HG03175 (cell line): ENCODE measurements around the gene TDRD10.
"Not testable (repeated sequence)": the region's sequence is repeated elsewhere in the genome, so short reads cannot be mapped to it uniquely, and the experiment has no call there.

Source experiments
- ATAC-seq: cut with Tn5 transposase; IDR thresholded peaks from one replicate; pipeline ENCODE4 v1.9.1; 2021; ENCODE audit warnings: mild to moderate bottlenecking, moderate library complexity; ENCODE audit not compliant: unreplicated experiment

The TDRD10 gene

DNA sequence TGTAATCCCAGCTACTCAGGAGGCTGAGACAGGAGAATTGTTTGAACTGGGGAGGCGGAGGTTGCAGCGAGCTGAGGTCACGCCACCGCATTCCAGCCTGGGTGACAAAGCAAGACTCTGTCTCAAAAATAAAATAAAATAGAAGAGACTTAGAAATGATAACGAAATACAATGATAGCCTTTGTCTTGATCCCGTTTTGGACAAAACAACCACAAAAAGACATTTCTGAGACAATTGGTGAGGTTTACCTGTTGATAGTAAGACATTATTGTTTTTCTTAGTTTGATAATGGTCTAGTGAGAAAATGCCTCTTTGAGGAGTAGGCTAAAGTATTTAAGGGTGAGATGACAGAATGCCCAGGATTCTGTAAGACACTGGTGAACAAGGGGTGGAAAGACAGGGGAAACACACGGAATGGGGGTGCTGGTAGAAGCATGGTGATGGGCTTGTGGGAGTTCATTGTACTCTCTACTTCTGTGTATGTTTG is 12.1 kb downstream of the TDRD10 start:
- ATAC-seq: no peak

DNA sequence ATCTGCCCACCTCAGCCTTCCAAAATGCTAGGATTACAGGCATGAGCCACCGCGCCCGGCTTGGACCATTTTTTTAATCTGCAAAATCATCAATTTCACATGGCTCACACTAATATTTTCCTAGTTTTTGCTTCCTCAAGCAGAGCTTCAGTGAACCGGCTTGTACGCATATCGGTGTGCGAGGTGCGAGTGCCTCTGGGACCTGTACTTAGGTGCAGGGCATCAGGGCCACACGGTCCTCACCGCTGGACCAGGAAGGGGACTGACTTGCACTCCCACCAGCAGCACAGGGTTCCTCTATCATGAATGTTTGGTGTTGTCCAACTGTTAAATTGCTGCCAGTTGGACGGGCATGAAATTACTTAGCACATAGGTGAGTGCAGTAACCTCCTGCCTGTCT is 15.6 kb downstream of the TDRD10 start:
- ATAC-seq: no peak

DNA sequence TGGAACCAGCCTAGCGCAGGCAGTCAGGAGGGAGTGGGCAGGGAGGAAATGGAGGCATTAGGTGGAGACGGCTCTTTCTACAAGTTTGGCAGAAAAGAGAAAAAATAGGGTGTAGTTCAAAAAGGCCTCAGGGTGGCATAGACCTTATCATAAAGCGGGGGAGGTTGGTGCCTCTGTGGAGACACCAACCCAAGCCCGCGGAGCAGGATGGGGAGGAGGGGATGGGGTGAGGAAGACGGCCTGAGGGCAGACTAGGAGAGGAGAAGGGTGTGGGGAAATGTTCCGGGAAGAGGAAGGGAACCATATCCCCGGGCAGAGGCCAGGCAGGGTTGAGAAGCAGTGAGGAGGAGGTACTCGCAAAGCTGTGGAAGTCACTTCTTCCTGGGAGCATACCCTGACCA is 17.6 kb downstream of the TDRD10 start:
- no peak for ATAC-seq

DNA sequence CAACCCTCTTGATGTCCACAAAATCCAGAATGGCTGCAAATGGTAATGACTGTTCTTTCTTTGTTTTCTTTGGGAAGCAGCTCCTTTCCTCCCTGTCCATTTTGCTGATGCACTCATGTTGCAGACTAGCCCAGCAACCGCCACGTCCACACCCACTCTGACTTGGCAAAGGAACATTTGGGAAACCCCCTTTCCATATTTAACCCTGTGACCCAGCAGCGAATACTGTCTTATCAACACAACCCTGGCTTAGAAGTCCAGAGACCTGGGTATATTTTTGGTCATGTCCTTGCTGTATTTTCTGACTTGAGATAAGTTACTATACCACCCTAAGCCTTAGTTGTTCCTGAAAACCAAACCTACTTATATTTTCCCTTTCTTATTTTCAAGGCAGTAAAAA is 18.3 kb downstream of the TDRD10 start:
- no peak for ATAC-seq

DNA sequence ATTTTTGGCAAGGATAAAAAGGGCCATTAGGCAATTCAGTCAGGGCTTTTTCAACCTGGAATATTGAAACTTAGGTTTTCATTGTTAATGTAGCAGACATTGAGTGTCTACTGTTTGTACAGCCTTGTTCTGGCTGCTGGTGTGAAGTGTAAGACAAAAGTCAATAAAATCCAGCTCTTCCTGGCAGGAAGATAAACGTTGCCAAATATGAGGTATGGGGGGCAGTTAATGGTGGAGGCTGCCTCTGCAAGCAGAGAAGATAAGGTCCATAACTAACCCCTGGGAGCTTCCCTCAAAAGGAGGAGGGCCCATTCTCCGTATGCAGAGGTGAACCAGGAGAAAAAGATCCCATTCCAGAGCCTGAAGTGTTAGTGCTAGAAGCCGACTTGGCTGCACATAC is 19.7 kb downstream of the TDRD10 start:
- ATAC-seq: no peak

DNA sequence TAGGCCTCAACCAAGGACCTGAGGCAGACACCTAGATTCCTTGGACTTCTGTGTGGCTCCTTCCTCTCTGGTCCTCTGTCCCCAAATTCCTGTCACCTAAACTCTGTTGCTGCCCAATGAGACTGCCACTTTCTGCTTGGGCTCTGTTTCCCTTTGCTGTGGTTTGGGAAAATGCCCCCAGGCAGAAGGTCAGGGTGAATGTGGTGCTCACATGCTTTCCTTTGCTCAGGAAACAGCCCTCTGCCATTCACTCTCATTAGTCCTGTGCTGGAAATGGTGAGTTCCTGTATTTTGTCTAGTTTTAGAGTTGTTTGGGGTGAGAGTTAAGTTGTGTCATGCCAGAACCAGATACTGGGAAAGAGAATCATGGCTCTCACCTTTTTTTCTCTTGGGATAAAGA is 22.9 kb downstream of the TDRD10 start:
- ATAC-seq: no peak

DNA sequence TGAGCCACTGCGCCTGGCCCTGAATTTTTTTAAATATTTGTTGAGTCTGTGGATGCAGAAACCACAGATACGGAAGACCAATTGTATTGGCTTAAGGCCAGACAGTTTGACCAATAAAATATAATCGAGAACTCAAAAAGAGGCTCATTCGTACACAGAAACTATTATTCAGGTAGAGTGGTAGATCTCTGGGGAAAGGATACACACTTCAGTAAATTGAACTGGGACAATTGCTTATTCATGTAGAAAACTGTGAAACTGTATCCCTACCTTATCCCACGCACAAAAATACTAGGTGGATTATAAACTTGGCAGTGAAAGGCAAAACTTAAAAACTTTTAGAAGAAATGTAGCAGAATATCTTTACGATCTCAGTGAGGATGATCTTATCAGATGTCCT is 25.2 kb downstream of the TDRD10 start:
- ATAC-seq: no peak

DNA sequence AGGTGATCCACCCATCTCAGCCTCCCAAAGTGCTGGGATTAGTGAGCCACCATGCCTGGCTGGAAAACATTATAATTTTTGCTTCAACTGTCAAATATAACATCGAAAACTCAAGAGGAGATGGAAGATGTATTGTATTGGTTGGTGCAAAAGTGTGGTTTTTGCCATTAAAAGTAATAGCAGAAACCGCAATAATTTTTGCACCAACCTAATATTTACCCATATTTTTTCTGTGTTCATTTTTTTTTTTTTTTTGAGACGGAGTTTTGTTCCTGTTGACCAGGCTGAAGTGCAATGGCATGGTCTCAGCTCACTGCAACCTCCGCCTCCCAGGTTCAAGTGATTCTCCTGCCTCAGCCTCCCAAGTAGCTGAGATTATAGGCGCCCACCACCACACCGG is 27.3 kb downstream of the TDRD10 start:
- no peak for ATAC-seq

DNA sequence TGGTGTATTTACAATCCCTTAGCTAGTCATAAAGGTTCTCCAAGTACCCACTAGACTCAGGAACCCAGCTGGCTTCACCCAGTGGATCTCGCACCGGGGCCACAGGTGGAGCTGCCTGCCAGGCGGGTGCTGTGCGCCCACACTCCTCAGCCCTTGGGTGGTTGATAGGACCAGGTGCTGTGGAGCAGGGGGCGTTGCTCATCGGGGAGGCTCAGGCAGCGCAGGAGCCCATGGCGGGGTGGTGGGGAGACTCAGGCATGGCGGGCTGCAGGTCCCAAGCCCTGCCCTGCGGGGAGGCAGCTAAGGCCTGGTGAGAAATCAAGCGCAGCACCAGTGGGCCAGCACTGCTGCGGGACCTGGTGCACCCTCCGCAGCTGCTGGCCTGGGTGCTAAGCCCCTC is 29.9 kb downstream of the TDRD10 start:
- ATAC-seq: not testable (repeated sequence)

DNA sequence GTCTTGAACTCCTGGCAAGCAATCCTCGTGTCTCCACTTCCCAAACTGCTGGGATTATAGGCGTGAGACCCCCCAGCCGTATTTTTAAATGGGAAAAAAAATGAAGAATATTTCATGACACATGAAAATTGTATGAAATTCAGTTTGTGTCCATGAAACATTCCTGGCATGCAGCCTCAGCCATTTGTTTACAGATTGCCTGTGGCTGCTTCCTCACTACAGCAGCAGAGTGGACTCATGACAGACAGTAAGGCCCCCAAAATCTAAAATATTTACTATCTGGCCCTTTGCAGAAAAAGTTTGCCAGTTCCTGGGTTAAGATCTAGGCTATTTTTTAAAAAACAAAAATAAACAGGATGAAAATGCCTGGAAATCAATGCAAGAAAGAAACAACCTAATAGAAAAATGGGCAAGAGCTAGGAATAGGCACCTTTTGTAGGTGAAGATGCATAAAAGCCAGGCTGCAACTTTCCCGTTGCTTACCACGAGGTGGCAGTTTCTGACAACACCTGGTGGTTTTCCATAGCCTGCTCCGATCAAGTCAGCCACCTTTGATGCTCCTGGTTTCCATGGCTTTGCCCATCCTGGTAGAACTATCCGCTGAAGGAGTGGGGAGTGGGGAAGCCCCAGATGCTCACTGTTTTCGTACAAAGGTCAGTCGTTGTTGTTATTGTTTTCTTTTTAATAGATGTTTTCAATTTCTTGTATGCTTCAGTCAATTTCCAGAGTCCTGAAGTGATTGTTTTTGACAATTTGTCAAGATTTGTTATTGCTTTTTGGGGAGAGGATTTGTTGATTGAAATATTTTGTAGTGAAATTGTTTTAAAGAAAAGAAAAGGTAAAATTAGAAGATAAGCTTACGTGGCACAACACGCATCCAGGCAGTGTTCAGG is 32.2 kb downstream of the TDRD10 start:
- no peak for ATAC-seq

DNA sequence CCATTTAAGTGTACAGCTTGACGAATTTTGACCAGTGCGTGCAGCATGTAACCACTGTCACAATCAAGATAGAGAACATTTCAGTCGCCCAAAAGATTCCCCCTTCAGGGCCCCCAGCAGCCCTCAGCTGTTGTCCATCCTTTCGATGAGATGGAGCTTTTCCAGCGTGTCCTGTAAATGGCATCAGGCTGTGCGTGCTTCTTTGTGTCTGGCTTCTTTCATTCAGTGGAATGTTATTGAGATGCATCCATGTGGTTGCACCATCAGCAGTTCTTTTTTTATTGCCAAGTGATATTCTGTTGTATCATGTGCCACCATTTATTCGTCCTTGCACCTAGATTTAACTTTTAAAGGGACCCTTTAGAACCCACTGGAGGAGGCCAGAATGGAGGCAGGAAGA is 34.6 kb downstream of the TDRD10 start:
- ATAC-seq: no peak

DNA sequence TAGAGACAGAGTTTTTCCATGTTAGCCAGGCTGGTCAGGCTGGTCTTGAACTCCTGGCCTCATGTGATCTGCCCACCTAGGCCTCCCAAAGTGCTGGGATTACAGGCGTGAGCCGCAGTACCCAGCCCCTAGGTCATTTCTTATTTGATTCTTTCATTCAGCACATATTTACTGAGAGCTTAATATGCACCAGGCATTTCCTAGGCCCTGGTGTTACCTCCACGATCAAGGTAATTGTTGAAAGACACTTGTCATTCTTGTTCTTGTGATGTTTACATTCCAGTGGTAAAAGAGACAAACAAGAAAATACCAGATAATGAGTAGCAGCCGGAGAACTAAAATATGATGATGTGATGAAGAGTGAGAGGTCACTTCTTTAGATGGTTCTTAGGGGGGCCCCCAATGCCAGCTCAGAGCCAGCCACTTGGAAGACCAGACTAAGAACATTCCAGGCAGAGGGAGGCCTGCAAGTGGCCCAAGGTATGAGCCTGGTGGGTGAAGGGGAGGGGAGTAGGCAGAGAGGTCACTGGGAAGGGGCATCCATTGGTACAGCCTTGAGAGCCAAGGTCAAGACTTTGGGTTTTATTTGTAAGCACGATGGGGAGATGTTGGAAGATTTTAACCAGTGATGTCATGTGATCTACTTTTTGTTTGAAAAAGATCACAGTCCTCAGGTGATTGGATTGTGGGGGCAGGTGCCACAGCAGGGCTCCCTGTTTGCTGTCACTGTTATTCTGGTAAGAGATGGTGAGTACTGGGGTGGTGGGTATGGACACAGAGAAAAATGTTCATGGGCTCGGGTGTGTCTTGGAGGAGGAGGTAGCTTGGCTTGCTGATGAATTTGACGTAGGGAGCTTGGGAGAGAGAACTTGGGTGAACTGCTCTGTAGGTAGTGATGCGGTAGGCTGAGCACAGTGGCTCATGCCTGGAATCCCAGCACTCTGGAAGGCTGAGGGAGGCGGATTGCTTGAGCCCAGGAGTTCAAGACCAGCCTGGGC is 37.8 kb downstream of the TDRD10 start:
- ATAC-seq: no peak

DNA sequence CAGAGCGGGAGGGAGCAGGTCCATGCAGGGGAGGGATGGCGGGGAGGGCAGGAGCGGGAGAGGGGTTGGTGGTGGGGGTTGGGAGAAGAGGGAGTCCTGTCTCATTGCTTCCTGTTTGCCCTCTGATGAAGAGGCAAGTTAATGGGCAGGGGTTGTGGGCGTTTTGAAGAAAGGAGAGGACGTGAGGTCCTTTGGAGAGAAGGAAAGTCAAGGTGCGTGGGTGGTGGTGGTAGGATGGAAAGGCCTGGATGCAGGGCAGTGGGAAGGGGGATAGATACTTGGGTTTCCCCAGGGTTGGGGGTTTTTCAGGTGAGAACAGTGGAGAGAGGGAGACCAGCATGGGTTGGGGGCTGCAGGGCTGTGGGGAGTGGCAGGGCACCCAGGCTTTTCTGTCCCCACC is 39.2 kb downstream of the TDRD10 start:
- ATAC-seq: no peak

DNA sequence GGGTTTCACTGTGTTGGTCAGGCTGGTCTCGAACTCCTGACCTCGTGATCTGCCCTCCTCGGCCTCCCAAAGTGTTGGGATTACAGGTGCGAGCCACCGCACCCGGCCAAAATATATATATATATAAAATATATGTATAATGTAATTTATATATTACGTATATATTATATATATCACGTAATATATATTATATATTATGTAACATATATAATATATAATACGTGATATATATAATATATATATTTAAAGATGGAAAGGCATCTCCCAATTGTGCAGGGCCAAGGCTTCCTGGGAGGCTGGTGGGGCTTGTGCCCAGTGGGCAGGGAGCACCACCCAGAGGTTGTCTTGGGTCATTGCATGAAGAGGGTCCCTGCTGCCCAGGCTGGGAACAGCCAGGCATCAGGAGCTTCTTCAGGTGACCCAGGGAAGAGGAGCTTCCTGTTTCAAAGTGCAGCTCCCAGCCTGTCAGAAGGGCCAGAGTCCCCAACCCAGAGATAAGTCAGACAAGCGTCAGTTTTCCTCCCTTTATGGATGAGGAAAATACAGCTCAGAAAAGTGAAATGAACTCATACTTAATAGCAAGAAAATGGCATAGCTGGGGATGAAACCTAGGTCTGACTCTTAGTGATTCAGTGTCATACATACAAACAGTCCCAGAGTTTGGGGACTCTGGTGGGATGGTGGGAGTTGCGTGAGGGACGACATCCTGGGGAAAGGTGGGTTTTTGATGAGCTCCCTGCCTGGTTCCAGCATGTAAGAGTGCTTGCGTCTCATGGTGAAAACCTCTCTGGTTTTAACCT is 44.4 kb downstream of the TDRD10 start:
- no peak for ATAC-seq

DNA sequence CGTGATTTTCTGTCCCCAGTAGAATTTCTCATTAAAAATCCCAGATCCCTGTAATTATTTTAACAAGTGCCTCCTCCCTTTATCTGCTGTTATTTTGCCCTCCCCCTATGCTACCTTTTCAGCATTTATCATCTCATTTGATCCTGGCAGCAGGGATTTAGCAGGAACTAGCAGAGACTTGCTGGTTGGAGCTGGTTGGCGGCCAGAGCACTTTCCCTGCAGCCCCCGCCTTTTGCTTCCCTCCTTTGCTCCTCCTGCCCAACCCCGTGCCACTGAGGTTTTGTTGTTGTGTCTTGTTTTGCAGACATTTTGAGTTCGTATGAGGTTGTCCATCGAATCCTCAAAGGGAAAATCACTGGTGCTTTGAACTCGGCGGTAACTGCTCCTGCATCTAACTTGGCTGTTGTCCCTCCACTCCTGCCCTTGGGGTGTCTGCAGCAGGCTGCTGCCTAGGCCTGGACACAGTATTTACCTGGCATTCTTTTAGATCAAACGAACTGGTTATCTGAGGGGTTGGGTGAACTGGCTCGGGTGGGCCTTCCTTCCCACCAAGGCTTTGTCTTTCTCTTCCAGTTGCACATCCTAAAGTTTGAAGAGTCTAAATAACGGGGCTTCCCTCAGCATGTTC is 45.2 kb downstream of the TDRD10 start:
- ATAC-seq: no peak

DNA sequence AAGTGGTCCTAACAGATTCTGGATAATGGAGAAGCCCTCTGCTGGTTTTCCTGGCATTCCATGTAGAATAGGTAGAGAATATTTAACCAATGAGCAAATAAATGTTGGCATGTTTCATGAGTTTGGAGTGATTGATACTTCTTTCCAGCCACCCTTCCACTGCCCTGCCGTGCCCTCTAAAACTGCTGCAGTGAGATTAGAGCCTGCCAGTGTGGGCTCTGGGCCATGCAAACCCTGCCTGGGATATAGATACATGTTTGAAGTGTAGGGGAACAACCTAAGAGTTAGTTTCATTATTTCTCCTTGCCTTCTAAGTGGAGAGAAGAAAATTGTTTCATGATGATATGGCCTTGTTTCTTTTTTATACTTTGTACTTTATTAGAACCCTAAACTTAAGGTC is 46.0 kb downstream of the TDRD10 start:
- ATAC-seq: no peak

DNA sequence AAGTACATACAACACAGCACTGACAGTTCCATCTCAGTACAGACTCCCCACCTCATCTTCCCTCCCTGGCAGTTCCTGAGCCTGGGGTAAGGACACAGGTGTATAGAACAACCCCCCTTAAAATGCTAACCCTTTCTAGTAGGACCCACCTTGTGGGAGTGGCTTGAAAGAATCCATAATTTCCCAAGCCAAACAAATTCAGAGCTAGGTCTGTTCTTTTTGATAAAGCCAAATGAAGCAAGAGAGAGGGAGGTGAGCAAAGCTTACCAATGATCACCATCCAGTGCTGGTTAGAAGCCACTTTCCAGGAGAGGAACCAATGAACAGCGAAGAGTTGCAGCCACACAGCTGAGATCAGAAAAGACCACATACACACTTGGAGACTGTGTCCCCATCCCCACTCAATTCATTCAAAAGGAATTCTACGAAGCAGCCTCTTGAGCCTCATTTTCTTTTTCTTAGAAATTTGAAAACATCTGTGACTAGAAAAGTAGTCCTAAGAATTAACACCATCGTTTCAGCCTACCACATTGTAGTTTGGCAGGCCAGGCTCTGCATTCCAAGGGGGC is 47.3 kb downstream of the TDRD10 start:
- no peak for ATAC-seq

DNA sequence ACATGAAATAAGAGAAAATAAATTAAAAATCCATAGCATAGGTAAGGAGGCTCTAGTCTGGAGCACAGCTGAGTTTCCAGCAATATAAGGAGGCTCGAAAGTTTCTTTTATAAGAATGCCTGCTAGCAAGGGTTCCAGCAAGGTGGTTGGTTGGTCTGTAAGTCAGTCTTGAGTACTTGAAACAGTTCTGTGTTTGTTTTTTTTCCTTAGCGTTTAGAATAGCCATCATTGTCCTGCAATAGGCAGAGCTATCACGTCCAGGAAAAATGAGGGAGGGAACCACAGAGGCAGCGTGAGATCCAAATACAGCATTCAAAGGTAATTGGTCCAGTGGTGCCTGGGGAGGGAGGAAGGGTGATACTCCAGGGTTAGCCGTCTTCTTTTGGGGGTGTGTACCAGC is 48.1 kb downstream of the TDRD10 start:
- no peak for ATAC-seq

DNA sequence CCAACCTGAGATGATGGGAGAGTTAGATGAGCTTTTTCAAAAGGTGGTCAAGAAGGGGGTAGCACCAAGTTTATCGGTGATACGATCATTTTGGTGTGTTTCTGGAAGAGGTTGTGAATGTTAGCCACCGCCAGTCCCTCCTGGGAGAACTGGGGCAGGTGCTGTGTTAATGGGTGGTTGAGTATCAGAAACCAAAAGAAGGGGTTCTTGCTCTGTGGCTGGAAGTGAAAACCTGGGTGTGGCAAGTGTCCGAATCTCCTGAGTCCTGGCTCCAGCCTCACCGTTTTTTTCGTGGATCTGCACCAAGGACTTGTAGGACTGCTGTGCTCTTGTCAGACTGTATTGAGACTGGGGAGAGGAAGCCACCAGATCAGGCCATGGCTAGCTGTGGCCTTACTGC is 48.6 kb downstream of the TDRD10 start:
- no peak for ATAC-seq

DNA sequence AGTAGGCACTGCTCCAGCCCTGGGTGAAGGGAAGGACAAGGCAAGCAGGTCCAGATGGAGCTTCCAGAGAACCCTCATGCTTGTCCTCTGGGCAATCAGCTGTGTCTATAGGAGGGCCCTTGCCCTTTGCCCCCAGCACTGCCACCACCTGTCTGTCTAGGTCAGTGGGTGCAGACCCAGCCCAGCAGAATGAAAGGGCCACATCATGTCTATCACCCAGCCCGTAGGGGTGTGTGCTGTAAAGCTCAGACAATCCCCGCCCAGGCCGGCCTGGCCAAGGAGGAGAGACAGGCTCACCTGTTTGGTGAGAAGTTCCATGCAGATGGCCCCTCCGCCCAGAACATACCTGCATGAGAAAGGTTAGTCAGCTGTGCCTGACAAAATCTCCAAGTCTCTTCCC is 49.5 kb downstream of the TDRD10 start:
- ATAC-seq: no peak
